Mucosa of rectum (tissue), 2 donors: ENCODE data around the gene CRAMP1.

Experiments
- H3K27ac ChIP-seq, 2 donors: one replicate each; pipeline ENCODE4 v1.7.0; 2013; ENCODE audit warnings: inconsistent platforms in 2 of 2, low read depth in 2 of 2, low read length in 2 of 2
- H3K27me3 ChIP-seq, 2 donors: one replicate each; pipeline ENCODE4 v1.7.0; 2013; ENCODE audit warnings: low read length in 2 of 2; ENCODE audit not compliant: control insufficient read depth in 2 of 2, insufficient read depth in 2 of 2
- H3K36me3 ChIP-seq, 2 donors: one replicate each; pipeline ENCODE4 v1.7.0; 2013; ENCODE audit warnings: low read length in 2 of 2; ENCODE audit not compliant: control insufficient read depth in 2 of 2, insufficient read depth in 2 of 2
- H3K4me1 ChIP-seq, 2 donors: one replicate each; pipeline ENCODE4 v1.7.0; 2013; ENCODE audit warnings: low read length in 2 of 2, mild to moderate bottlenecking in 1 of 2; ENCODE audit not compliant: control insufficient read depth in 2 of 2, insufficient read depth in 2 of 2
- H3K4me3 ChIP-seq, 2 donors: one replicate each; pipeline ENCODE4 v1.7.0; 2013; ENCODE audit warnings: low read length in 2 of 2
- H3K9ac ChIP-seq, 2 donors: one replicate each; pipeline ENCODE4 v1.7.0; 2013; ENCODE audit warnings: low read length in 2 of 2, low read depth in 1 of 2, mild to moderate bottlenecking in 1 of 2
- H3K9me3 ChIP-seq, 2 donors: one replicate each; pipeline ENCODE4 v1.7.0; 2013; ENCODE audit warnings: low read length in 2 of 2; ENCODE audit not compliant: control insufficient read depth in 2 of 2
- donor health status: healthy.
- donor health status: Normal muscosa, but diverticular disease.

The CRAMP1 gene

DNA sequence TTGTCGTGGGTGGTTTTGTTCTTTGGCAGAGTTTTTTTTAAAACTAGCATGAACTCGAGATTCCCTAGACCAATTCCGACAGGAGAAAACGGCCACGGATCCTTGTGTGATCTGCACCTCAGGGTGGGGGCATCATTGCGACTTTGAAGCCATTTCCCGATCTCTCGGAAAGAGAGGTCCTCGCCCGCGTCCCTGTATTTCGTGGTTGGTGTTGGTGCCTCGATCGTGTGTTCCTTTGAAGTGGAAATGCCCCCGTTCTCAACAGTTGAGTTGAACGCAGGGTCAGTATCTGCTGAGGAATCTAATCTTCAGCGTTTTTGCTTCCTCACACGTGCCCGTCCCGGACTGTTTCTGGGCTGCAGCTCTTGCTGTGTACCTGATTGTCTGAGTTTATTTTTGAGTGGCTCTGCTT lies 1.1 kb downstream of the CRAMP1 start:
- Histone ChIP-seq H3K27me3 (no peaks in the 10 kb centered on the region), H3K9ac (peak overlapping the region; percentile 75), H3K27ac (no peak overlapping the region), H3K4me3 (peak overlapping the region; percentile 86 to 90), H3K9me3 (no peaks in the 10 kb centered on the region), H3K36me3 (peaks cover 4 to 7% of the 10 kb centered on the region in 2 donors), H3K4me1 (peaks cover 34 to 35% of the 10 kb centered on the region in 2 donors)

GRCh38 chr16:1613728-1614455 lies 1.7 kb downstream of the CRAMP1 start:
- Histone ChIP-seq H3K4me3 (peak overlapping the region; percentile 86 to 90), H3K9ac (peak overlapping the region; percentile 48 to 75), H3K27me3 (no peaks in the 10 kb centered on the region), H3K9me3 (no peaks in the 10 kb centered on the region), H3K36me3 (peaks cover 4 to 7% of the 10 kb centered on the region in 2 donors), H3K27ac (no peak overlapping the region), H3K4me1 (peaks cover 34 to 35% of the 10 kb centered on the region in 2 donors)

DNA sequence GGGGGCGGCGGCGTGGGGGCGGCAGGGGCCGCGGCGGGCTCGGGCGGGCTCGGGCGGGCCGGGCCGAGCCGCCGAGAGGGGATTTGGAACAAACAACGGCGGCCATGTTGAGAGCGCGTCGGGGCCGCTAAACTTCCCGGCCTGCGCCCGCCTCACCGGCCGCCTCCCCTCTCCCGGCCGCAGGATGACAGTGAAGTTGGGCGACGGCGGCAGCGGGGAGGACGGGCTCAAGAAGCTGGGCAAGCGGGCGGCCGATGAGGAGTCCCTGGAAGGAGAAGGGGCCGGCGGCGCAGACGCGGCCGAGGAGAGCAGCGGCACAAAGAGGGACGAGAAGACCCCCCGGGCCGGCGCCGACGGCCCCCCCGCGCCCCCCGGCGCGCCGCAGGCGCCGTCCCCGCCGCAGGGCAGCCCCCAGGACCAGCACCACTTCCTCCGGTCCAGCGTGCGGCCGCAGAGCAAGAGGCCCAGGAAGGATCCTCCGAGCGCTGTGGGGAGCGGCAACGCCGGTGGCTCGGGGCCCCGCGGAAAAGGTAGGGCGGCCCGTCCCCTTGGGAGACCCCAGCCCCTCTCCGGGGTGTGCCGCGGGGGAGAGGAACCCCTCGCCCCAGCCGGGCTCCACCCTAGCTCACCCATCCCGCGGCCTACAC lies 2.4 kb downstream of the CRAMP1 start:
- Histone ChIP-seq H3K9ac (peak overlapping the region; percentile 56 to 75), H3K27ac (no peak overlapping the region), H3K36me3 (peaks cover 4 to 11% of the 10 kb centered on the region in 2 donors), H3K9me3 (no peaks in the 10 kb centered on the region), H3K4me3 (peak overlapping the region; percentile 55 to 63), H3K27me3 (no peaks in the 10 kb centered on the region), H3K4me1 (peaks cover 34 to 35% of the 10 kb centered on the region in 2 donors)

GRCh38 chr16:1615761-1616160 lies 3.6 kb downstream of the CRAMP1 start:
- H3K27ac ChIP-seq: no peak overlapping the region

DNA sequence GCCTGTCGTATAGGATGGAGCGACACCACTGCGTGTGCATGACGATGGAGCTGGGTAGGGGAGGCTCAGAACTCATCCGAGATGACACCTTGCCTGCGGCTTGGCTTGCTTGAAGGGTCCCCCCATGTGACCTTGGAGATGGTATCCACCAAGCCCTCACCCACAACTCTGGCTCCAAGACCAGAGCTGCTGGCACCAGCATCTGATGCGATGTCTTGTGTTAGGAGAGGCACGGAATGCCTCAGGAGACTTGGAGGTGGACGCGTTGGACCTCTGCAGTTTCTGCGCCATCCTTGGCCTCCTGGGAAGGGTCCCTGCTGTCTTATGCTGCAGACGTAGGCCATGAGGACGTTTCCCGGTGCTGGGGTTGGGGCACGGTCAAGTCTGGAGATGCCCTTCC lies 7.8 kb downstream of the CRAMP1 start:
- Histone ChIP-seq H3K9ac (no peak overlapping the region), H3K4me1 (peaks cover 9 to 12% of the 10 kb centered on the region in 2 donors), H3K27ac (no peak overlapping the region), H3K4me3 (no peak overlapping the region), H3K36me3 (peaks cover 26 to 31% of the 10 kb centered on the region in 2 donors), H3K9me3 (no peaks in the 10 kb centered on the region), H3K27me3 (no peaks in the 10 kb centered on the region)

More at GRCh38 chr16:1615761-1616160, 3.6 kb downstream of the CRAMP1 start:
- Histone ChIP-seq H3K9ac (no peak overlapping the region), H3K4me3 (peak overlapping the region in 1 of 2 donors; percentile 63), H3K27me3 (no peaks in the 10 kb centered on the region), H3K9me3 (no peaks in the 10 kb centered on the region), H3K36me3 (peaks cover 16 to 22% of the 10 kb centered on the region in 2 donors), H3K4me1 (peaks cover 28% of the 10 kb centered on the region in 2 donors)

- peaks cover 26 to 31% of the 10 kb centered on the region in 2 donors for H3K36me3 ChIP-seq
- peaks cover 5 to 8% of the 10 kb centered on the region in 2 donors for H3K4me1 ChIP-seq
- H3K4me3 ChIP-seq: no peak overlapping the region
- H3K27me3 ChIP-seq: no peaks in the 10 kb centered on the region
- H3K27ac ChIP-seq: no peak overlapping the region
- no peak overlapping the region for H3K9ac ChIP-seq
- no peaks in the 10 kb centered on the region for H3K9me3 ChIP-seq
Measured at GRCh38 chr16:1620391-1620790, 8.2 kb downstream of the CRAMP1 start.

DNA sequence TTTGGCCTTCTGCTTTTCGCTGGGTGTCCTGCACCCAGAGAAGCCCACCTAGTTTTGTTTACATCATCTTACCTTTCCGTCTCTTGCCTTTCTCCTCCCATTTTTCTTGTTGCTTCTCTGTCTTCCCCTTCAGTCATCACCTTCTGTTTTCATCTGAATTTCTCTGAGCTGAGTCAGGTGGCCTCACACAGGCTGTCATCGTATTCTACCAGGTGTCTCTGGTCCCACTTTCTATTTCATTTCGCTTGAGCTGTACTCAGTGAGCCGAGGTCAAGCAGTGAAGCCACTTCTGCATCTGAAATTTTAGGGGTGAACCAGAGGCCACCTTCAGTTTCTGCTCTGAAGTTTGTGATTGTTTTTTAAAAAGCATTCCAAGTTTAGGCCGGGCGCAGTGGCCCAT lies 9.7 kb downstream of the CRAMP1 start:
- Histone ChIP-seq H3K27me3 (no peaks in the 10 kb centered on the region), H3K36me3 (peaks cover 29 to 43% of the 10 kb centered on the region in 2 donors), H3K4me1 (peaks cover 0 to 5% of the 10 kb centered on the region in 2 donors), H3K27ac (no peak overlapping the region), H3K9ac (no peak overlapping the region), H3K9me3 (no peaks in the 10 kb centered on the region), H3K4me3 (no peak overlapping the region)

GRCh38 chr16:1626327-1626726 lies 14.2 kb downstream of the CRAMP1 start:
- Histone ChIP-seq H3K27me3 (no peaks in the 10 kb centered on the region), H3K27ac (no peak overlapping the region), H3K36me3 (peaks cover 35 to 48% of the 10 kb centered on the region in 2 donors), H3K9ac (no peak overlapping the region), H3K4me3 (no peak overlapping the region), H3K9me3 (no peaks in the 10 kb centered on the region), H3K4me1 (peaks cover 0 to 5% of the 10 kb centered on the region in 2 donors)

DNA sequence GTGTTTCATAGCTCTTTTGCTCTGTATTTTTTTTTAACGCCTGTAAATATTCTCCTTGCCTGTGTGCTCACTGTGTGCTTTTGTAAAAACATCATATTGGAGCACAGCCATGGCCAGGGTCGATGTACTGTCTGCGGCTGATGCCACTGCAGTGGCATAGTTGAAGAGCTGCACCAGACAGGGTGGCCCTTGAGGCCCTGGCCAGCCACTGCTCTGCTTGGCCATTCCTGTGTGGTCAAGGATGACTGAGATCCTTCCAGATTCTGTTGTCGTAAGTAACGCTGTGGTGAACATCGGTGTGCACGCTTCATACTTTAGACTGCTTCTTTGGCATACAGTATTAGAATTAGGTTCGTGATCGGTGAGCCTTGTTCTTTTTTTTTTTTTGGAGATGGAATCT lies 14.6 kb downstream of the CRAMP1 start:
- H3K36me3 ChIP-seq: peaks cover 36 to 48% of the 10 kb centered on the region in 2 donors
- no peak overlapping the region for H3K4me3 ChIP-seq
- H3K27me3 ChIP-seq: no peaks in the 10 kb centered on the region
- H3K9ac ChIP-seq: no peak overlapping the region
- H3K9me3 ChIP-seq: no peaks in the 10 kb centered on the region
- peaks cover 0 to under 1% of the 10 kb centered on the region in 2 donors for H3K4me1 ChIP-seq
- no peak overlapping the region for H3K27ac ChIP-seq

DNA sequence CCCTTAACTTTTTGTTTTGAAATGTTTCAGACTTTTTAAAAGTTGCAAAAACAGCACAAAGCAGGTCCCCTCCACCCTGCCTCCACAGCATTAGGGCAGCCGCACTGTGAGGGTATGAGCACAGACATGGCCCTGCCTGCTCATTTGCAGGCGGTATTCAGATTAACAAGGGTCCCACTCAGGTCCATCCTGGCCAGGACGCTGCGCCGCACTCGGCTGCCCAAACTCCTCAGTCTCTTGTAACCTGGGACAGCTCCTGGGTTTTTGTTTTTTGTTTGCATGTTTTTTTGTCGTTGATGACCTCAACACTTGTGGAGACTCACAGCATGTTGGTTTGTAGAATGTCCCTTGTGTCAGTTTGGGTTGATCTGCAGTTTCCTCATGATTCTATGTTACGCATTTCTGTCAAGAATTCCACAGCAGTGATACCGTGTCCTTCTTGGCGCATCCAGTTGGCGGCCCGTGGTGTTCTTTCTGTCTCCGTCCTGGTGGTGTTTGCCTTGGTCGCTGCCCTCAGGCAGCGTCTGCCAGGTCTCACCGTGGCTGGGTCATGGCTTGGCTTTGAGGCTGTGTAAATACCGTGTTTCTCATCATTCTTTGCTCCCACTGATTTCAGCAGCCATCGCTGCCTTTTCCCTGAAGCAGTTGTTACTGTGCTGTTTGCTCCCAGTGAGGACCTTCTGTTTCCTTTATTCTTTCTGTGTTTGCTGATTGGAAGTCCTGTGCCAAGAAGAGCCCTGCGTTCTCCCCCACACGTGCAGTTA lies 18.5 kb downstream of the CRAMP1 start:
- Histone ChIP-seq H3K27ac (no peak overlapping the region), H3K9ac (no peak overlapping the region), H3K4me1 (no peaks in the 10 kb centered on the region), H3K36me3 (peaks cover 59 to 71% of the 10 kb centered on the region in 2 donors), H3K4me3 (no peak overlapping the region), H3K9me3 (no peaks in the 10 kb centered on the region), H3K27me3 (no peaks in the 10 kb centered on the region)
